GM12891 (cell line): ENCODE data around the gene TMEM91.

Source experiments
- PAX5 ChIP-seq: IDR thresholded peaks from 2 replicates; pipeline ENCODE4 v1.6.1; 2011; ENCODE audit warnings: low read length, moderate library complexity, mild to moderate bottlenecking; ENCODE audit not compliant: insufficient read depth, severe bottlenecking
- POLR2A ChIP-seq: IDR thresholded peaks from 2 replicates; pipeline ENCODE4 v1.6.1; 2011; ENCODE audit warnings: low read depth, low read length, control low read depth
- POLR2AphosphoS5 ChIP-seq: IDR thresholded peaks from 2 replicates; pipeline ENCODE4 v1.6.1; 2011; ENCODE audit warnings: low read depth, low read length, control low read depth
- POU2F2 ChIP-seq: IDR thresholded peaks from 2 replicates; pipeline ENCODE4 v1.6.1; 2011; ENCODE audit warnings: low read depth, mild to moderate bottlenecking, control low read depth, low read length, moderate library complexity
- SPI1 ChIP-seq: IDR thresholded peaks from 2 replicates; pipeline ENCODE4 v1.6.1; 2011; ENCODE audit warnings: low read depth, low read length, control low read depth
- TAF1 ChIP-seq: IDR thresholded peaks from 2 replicates; pipeline ENCODE4 v1.6.1; 2011; ENCODE audit warnings: low read depth, low read length, control low read depth

DNA sequence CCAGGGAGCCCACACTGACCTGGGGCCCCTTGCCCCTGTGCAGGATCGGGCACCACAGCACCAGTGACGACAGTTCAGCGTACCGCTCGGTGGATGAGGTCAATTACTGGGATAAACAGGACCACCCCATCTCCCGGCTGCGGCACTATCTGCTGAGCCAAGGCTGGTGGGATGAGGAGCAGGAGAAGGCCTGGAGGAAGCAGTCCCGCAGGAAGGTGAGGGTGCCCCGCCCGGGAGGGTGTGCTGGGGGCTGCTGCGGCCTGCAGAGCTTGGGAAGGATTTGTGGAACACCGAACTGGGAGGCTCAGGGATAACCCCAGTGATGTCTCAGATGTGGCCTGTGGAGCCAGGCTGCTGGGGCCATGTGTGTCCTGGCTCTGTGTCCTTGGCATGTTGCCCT lies 46.6 kb downstream of the TMEM91 start:
- TF ChIP-seq POLR2A (no peak), TAF1 (no peak), POU2F2 (no peak), POLR2AphosphoS5 (no peak), SPI1 (no peak), PAX5 (no peak)
